Stimulated activated CD4-positive, alpha-beta T cell treated with anti-CD3 and anti-CD28 coated beads, Interleukin-12 subunit alpha, Interleukin-12 subunit beta, amount 100 ng/mL, for 48 hours (primary cell): ENCODE results near the gene IL36A.

Experiments used
- DNase-seq, 3 donors: peaks; one replicate each; pipeline ENCODE4 v3.0.0-alpha.2; 2020; ENCODE audit warnings: low read depth in 2 of 3, low spot score in 1 of 3

Gene IL36A

DNA sequence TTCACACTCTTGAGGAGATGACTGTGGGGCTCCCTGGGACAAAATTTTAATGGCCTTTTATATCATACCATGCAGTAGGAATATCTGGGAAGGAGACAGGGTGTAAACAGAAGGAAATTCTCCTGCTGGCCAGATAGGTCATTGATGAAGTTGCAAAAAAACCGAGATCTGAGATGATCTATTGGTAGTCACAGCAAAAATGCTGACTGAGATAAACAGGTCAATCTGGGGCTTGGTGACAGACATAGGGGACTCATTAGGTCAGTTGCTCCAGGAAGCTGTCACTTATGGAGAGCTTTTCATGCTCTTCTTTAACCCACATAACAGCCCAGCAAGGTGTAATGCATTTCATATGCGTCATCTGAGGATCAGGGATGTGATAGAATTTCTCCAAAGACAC, 2.6 kb upstream of the IL36A start:
- no peak for DNase-seq

DNA sequence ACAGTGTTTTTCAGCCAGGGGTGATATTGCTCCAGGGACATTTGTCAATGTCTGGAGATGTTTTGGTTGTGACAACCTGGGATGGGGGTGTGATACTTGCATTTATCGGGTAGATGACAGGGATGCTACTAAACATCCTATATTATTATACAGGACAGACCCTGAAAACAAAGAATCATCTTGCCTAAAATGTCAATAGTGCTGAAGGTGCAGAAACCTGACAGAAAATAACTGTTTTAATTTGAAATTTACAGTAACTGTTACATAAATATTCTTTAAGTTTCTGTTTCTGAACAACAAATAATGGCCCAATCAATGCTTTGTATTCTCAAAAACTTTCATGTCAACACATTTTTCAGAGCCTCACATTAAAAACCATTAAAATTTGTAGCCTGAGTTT, 2.0 kb downstream of the IL36A start:
- no peak for DNase-seq

DNA sequence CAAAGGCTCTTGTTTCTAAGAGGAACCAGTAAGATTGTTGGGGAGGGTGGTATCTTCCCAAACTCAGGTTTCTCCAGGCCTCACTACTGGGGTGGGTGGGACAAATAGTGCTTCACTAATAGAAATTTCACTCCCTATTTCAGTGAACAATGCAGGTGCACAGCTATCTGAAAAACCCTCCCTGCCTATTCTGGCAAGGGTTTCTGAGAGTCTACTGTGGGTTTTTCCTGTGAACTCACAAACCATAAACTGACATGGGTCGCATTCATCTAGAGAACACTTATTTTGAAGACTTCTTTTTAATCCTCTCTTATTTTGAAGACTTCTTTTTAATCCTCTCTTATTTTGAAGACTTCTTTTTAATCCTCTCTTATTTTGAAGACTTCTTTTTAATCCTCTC, 4.4 kb downstream of the IL36A start:
- no peak for DNase-seq

DNA sequence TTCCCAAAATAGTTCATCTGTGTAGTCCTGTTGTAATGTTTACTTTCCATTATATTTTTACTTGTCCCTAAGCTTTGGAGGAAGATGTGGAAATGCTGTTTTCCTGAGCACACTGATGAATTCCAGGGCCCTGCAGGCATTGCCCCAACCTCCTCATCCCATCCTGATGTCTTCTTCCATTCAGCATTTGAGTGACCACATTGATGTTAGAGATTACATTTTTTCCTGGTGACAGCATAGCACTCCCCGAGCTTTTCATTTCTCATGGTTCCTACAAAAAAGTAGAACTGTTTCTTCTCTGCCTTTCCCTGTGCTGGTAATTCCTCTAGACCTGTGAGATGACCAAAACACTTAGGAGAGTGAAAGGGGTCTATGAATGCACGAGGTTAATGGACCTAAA, 4.8 kb downstream of the IL36A start:
- no peak for DNase-seq

DNA sequence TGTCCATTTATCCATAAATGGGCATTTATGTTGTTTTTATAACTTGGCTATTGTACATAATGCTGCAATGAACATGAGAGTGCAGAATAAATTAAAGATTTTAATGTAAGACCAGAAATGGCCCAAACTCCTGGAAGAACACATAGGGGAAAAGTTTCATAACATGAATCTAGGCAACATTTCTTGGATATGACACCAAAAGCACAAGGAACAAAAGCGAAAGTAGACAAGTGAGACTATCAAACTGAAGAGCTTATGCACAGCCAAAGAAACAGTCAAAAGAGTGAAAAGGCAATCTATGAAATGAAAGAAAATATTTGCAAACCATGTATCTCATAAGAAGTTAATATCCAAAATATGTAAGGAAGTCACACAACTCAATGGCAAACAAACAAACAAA, 5.8 kb downstream of the IL36A start:
- DNase-seq = no peak

DNA sequence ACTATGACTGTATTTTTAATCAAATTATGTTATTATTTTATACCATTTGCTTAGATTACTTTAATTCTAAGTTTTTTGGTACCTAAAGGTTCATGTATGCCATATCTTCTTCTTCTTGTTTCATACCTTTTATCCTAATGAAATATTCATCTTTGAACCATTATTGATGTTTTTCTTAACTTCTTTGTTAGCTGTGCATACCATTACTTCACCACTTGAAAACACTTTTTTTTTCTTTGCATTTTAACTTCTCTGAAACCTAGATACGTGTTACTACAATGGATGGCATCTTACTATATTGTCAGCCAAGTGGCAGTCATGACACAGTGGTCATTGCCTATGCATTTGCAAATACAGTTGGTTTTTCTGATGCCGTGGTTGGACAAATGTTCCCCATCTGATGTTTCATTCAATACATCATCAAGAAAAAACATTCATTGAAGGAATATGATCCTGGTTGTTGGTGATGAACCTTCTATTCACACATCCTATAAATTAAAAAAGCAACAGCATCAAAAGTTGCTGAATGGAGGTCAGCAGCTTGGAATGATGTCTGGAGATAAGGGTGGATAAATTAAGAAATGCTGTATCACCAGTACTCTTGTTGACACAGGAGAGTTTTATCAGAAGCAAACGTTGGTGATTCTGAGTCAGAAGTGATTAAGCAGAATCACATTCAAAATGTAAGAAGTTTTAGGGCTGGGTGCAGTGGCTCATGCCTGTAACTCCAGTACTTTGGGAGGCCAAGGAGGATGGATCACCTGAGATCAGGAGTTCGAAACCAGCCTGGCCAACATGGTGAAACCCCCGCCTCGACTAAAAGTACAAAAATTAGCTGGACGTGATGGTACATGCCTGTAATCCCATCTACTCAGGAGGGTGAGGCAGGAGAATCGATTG, 7.4 kb downstream of the IL36A start:
- no peak for DNase-seq

DNA sequence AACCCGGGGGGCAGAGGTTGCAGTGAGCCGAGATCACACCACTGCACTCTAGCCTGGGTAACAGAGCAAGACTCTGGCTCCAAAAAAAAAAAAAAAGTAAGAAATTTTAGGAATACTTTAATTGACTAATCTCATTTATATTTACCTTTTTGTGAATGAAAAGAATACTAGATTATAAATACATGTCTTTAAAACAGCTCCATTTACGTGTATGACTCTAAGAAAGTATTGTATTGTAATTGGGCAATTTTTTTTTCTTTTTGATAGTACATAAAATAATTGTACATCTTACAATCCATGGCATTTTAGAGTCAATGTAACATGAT, 8.0 kb downstream of the IL36A start:
- no peak for DNase-seq

DNA sequence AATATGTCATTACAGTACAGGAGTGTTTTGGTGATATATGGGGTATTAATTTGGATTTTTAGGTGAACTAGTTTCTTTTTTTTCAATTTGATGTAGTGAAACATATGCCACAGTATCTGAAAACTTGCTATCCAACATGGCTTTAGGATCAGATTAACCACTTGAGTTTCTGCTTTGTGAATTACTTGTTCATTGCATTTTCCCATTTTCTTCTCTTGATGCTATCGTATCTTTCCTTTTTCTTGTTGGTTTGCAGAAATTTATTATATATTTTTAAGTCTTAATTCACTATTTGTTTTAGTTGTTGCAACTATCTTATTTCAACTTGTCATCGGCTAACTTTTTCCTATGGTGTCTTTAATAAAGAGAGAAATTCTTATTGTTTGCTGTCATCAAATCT, 8.8 kb downstream of the IL36A start:
- no peak for DNase-seq

DNA sequence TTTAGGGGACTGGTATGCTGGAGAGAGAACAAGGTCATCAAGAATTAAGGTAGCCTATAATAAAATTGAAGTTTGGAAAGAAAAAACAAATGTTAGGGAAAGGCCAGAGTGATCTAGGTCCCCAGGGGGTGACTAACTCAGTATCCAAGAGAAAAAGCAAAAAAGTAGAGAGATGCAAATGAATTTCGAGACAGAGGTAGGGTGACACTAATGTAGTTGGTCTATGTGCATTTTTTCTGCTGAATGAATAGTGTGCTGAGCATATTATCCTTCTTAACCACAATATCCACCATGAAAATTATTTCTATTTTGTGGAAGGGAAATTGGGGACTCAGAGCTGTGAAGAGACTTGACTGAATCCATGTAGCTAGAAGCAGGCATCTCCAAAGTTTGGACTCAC, 9.8 kb downstream of the IL36A start:
- no peak for DNase-seq

DNA sequence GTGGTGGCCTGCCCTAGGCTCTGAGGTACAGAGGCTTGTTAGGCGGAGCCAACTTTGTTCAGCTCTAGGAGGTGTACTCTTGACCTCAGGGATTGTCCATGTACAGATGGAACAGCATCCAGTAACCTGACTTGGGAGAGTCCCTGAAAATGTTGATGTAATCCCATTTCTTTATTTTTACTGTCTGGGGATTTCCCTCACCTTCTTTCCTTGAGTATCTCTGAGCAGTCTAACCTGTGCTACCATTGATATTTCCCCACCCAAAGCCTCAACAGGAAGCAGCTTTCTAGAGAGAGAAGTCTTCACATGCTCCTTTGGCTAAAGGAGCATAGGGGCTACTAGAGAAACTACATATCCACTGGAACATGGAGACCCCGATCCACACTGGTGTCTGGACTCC, 10.4 kb downstream of the IL36A start:
- no peak for DNase-seq

DNA sequence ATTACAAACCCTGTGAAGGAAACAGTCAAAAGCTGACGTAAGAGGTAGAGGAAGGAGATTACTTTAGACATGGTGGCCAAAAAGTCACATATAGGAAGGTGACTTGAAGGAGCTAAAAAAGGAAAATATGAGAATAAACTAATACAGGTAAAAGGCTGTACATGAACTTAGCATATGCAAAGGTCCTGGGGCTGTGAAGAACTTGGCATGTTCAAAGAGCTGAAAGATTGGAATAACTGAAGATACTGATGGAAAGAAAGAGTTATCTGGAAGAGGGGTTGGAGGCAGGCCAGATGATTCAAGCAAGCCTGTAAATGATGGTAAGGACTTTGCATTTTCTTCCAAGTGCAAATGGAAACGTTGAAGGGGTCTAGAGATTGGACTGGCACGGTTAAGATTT, 13.2 kb downstream of the IL36A start:
- DNase-seq = no peak

DNA sequence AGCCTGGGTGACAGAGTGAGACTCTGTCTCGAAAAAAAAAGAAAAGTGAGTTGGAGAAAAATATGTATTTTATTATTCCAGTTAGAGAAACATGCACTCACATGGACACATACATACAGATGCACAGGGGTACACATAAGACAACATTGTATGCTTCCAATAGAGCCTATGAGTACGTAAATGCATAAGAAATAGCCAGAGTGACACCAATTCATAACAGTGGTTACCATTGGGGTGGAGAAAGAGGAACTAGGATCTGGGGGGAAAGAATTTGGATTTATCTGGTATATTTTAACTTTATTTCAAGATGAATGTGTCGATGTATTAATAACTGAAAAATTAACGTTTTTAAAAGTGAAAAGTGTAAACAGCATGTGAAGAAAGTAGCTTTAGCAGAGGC, 16.1 kb downstream of the IL36A start:
- no peak for DNase-seq

DNA sequence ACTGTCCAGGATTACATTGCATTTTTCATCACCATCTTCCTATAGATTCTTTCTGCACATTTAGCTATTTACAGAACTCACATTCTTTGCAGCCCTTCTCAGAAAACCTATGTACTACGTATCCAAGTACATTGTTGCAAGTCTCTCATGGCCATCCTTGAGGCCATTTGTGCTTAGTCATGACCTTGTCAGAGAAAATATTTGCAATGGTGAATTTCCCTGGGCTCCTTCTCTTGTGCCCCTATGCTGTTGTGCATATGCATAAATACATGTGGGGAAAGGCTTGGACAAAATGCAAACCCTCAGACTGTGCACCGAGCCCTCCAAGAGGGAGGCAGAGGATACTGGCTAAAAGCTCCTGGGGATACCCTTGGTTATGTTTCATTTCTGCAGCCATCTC, 19.5 kb downstream of the IL36A start:
- no peak for DNase-seq

DNA sequence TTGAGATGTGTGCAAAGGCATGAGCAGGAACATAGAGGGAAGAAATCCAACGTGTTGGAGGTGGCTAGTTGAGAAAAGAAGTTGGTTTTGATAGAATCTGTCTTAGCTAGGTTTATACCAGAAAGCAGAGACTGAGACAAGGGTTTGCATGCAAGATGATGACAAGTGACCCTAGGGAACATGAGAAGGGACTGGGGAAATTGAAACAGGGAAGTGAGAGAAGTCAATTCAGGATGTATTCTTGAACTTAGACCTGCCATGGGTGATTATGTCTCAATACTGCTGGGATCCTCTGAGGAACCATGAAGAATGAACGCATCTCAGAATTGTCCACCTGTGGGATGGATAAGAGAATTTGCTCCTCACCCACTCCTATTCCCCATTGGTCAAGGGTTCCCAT, 20.5 kb downstream of the IL36A start:
- DNase-seq = no peak

DNA sequence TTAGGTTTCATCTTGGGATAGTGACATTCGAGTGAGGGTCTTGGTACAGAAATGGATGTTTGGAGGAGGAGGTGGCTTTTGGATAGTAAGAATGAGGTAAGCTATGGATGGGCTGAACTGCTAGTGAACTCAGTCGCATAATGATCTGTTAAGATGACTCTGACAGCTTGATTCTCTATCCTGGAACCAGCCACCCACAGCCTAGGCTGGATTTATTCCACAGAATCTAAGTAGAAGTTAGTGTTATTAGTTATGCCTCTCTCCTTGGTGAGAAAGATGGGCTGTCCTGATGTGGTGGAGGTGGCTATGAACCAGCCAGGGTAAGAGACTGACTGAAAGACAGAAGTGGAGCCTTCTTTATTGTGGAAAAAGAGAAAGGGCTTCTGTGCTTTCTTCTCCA, 22.4 kb downstream of the IL36A start:
- DNase-seq = no peak

DNA sequence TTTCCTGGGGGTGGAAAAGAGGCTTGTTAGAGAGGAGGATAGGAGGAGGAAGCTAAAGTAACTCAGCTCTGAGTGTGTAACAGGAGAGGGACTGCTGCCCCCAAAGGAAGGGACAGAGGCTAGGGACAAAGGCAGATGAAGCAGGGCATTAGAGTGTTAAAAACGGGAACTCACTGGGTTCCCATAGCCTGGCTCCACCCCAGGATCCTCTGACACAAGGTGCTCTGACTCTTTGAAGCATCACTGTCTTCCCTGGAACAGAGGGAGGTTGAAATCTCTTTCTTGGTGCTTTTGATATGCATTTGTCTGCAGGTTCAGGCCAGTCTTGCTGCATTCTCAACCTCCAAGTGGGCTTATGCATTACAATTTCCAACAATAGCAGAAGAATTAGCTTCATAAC, 22.9 kb downstream of the IL36A start:
- DNase-seq = no peak

DNA sequence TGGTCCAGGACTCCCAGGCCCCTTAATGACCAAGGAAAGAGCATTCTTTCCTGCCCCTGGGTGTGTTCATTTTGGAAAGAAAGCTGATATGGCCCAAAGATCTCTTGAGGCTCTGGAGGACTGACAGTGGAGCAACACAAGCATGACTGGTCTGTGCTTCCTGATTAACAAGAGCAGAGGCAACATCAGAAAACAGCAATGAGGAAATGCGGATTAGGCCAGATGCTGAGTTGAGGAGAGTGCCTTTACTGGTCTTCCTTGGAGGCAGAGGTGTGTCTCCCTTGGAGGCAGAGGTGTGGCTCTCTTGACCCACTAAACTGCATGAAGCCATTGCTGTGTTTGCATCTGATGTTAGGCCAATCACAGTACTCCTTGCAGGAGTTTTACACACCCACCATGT, 27.5 kb downstream of the IL36A start:
- no peak for DNase-seq

DNA sequence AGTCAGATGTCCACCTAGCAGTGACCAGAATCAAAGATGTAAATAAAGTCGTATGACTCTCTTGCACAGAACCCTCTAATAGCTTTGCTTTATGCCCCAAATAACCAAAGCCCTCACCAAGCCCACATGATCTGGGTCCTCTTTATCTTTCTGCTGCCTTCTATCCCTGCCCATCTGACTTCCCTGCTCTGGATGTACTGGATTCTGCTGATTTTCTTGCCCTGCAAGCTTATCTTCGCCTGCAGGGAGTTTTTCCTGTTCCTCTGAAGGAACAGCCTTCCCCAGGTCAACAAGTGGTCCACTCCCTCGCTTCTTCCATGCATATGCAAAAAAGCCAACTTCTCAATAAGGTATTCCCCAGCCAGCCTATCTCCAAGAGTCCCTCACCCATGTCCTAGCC, 28.8 kb downstream of the IL36A start:
- no peak for DNase-seq

DNA sequence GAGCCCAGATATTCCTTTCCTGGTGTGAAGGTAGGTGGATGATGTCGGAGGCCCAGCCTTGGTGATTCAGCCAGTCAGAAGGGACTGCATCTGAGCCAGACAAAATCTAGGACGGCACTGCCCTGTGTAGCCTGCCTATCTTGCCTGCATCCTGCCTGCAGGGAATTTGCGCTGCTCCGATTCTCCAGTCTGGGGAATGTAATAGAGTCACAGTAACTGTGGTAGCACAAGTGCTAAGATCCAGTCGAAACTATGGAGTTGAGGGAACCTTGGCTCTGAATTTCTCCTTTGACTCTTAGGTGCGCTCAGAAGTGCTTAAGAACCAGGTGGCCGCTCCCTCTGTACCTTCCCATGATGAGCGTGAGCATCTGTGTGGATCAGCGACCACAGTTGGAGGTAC, 31.5 kb downstream of the IL36A start:
- DNase-seq = no peak

DNA sequence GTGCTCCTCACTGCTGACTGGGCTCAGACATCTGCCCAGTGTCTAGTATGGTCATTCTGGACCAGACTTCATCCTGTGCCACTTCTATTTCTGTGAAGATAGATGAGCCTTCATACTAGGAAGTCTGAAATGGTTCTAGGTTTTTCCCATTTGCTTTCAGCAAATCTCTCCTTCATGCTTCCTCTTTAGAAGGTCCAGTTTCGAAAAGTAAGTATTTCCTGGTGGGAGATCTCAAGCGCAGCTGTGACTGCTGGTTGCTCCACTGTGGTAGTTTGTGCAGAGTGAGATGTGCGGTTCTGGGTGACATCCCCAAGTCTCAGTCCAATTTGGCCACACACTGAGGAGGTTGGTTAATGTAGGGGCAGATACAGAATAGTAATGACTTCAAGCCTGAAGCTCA, 33.0 kb downstream of the IL36A start:
- DNase-seq = no peak

DNA sequence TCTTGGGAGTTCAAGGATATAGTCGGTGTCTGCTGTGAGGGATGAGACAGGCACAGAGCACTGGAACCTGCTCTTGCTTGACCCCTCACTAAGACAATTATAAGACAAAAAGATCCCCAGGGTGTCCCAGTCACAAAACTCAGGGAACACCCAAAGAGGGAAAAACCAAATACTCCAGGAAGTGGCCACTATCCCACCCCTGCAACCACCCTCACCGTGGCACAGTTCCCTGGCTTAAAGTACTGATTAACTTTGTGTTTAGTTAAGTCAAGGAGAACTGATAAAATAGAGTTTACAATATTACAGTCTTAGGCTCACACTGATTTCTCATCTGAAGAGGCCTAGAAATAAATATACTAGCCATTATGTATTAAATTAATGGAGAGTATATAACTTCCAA, 33.9 kb downstream of the IL36A start:
- no peak for DNase-seq

DNA sequence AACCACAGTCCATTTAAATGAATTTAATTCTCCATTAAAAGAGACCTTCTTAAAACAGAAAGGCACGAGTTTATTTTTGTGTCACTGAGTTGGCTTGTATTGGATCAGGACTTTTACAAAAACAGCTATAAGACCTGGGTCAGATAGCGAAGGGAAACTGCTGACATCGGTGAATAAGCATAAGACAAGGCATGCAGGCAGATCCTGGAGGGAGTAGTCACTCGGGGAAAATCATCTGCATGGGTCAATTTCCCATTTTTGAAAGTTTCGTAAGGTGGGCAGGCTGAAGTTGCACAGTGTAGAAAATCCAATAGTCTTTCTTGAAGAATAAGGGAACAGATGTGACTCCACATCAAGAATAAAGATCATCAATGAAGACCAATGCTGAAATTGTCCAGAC, 34.5 kb downstream of the IL36A start:
- DNase-seq = no peak

DNA sequence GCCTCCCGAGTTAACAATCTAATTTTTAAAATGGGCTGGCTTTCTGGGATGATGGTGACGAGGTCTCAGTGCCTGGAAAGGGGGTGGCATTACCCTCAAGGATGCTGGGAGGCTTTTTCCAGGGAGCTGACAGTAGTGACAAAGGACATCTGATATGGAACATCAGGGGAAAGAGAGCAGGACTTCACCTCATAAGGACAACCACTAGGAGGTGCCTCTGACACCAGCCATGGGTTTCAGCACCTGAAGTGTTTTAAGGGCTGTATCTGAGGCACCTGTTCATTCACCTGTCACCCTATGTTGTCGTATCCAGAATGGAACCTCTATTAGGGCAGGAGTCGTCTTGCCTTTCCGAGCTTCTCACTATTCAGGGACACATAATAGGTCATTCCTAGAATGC, 36.6 kb downstream of the IL36A start:
- no peak for DNase-seq

DNA sequence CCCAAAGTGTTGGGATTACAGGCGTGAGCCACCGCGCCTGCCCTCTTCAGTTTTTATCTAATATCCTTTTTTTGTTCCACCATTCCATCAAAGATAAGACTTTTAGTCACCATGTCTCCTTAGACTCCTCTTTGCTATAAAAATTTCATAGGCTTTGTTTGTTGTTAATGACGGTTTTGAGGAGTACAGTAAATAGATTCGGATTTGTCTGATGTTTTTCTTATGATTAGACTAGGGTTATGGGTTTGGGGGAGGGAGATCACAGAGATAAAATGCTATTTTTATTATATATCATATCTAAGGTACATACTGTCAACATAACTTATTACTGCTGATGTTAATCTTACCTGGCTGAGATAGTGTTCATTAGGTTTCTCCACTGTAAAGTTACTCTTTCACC, 41.2 kb downstream of the IL36A start:
- no peak for DNase-seq
